ENCODE measurements around the gene ATG9B. TPM values are rescaled to one million over a fixed set of nuclear protein-coding genes. Genes with fewer than 3 reads are reported as not detected.

The ATG9B gene
- total and polyA plus RNA-seq, 9 of the 15 experiments (the other 6 are each of a cell fraction or from before 2014, with no cell fraction given) = 0.29 to 8.0 (median 2.1) TPM

DNA sequence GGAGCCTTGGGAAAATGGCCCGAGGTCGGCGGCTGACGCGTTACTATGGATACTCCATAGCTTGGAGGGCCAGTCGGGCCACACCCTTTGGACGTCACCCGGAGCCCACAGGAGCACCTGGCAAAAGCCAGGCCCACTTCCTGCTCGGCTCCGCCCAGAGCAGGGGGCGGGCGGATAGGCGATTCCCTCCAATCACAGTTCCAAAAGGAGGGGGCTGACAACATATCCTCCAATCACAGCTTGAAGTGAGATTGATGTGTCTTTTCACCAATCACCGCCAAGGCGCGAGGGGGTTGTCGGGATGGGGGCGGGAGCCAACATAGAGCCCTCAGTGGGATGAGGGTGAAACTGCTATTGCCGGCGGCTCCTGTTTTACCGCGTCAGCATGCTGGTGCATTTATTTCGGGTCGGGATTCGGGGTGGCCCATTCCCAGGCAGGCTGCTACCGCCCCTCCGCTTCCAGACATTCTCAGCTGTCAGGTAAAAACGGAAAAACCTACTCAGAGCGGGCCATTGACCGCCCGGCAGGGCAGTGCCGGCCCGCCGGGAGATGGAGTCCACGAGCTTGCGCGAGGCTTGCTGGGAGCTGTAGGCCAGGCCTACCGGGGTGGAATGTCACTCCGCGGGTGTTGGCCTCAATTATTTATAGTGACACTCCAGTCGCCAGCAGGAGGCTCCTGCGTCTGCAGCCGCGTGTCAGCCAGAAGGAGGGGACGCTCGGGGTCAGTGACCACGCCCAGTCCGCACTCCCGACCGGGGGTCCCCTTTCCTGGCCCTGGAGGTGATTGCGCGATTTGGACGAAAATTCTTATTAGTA lies 4.0 kb upstream of the ATG9B start, which contains the start of gene ABCB8 (continued):
- TF ChIP-seq FOXK2 (conservative IDR thresholded peaks at IDR 0.05 in 1 of 2, IDR thresholded peaks at IDR 0.05 in 1 of 2; ENCODE audit: low read depth in 2 of 2) (peak; percentile 54 to 82), RBM25 (IDR thresholded peaks at IDR 0.05; ENCODE audit: low read depth, low read length, severe bottlenecking) (peak; percentile 98), ZNF57 (CRISPR knock-in tag; IDR thresholded peaks at IDR 0.05) (0 out of 2 replicates have a peak, but pooled peaks have one; percentile 16), YY1 (IDR thresholded peaks at IDR 0.05; ENCODE audit: borderline replicate concordance in 1 of 3, control insufficient read depth in 1 of 3, extremely low read depth in 1 of 3, insufficient read depth in 3 of 3, insufficient read length in 1 of 3, insufficient replicate concordance in 2 of 3, low read depth in 1 of 3, low read length in 2 of 3) (peak; percentile 22 to 90 (median 82)), KAT7 (CRISPR knock-in tag; IDR thresholded peaks at IDR 0.05; ENCODE audit: borderline replicate concordance) (peak; percentile 97; the same call in 1 of the 2 replicates), RCOR1 (IDR thresholded peaks at IDR 0.05; ENCODE audit: borderline replicate concordance in 1 of 2, low read depth in 2 of 2, low read length in 2 of 2) (peak in 1 of 2 experiments; percentile 74; a peak in 3 of 4 replicates), DMBX1 (CRISPR knock-in tag; IDR thresholded peaks at IDR 0.05; ENCODE audit: borderline replicate concordance) (peak; percentile 60; the same call in 1 of the 2 replicates), ZNF780A (CRISPR knock-in tag; IDR thresholded peaks at IDR 0.05) (no peak), ATF7 (IDR thresholded peaks at IDR 0.05) (peak; percentile 90), ZNF23 (CRISPR knock-in tag; IDR thresholded peaks at IDR 0.05) (no peak), XRCC4 (IDR thresholded peaks at IDR 0.05; ENCODE audit: extremely low read depth, insufficient read depth, insufficient read length) (no peak), ZNF717 (CRISPR knock-in tag; IDR thresholded peaks at IDR 0.05) (no peak), ZSCAN32 (CRISPR knock-in tag; IDR thresholded peaks at IDR 0.05) (no peak), C11orf30 (IDR thresholded peaks at IDR 0.05; ENCODE audit: low read depth) (peak; percentile 100), TAF7 (tag; IDR thresholded peaks at IDR 0.05) (peak; percentile 16; the same call in 1 of the 2 replicates), ZNF668 (CRISPR knock-in tag; IDR thresholded peaks at IDR 0.05) (no peak)
- TF ChIP-seq, protein P1, sequence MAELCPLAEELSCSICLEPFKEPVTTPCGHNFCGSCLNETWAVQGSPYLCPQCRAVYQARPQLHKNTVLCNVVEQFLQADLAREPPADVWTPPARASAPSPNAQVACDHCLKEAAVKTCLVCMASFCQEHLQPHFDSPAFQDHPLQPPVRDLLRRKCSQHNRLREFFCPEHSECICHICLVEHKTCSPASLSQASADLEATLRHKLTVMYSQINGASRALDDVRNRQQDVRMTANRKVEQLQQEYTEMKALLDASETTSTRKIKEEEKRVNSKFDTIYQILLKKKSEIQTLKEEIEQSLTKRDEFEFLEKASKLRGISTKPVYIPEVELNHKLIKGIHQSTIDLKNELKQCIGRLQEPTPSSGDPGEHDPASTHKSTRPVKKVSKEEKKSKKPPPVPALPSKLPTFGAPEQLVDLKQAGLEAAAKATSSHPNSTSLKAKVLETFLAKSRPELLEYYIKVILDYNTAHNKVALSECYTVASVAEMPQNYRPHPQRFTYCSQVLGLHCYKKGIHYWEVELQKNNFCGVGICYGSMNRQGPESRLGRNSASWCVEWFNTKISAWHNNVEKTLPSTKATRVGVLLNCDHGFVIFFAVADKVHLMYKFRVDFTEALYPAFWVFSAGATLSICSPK (IDR thresholded peaks at IDR 0.05; ENCODE audit: borderline replicate concordance) = no peak
- TF ChIP-seq, protein P2, sequence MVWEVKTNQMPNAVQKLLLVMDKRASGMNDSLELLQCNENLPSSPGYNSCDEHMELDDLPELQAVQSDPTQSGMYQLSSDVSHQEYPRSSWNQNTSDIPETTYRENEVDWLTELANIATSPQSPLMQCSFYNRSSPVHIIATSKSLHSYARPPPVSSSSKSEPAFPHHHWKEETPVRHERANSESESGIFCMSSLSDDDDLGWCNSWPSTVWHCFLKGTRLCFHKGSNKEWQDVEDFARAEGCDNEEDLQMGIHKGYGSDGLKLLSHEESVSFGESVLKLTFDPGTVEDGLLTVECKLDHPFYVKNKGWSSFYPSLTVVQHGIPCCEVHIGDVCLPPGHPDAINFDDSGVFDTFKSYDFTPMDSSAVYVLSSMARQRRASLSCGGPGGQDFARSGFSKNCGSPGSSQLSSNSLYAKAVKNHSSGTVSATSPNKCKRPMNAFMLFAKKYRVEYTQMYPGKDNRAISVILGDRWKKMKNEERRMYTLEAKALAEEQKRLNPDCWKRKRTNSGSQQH (CRISPR knock-in tag; IDR thresholded peaks at IDR 0.05) = peak; percentile 83; the same call in 1 of the 2 replicates
- TF ChIP-seq, protein P3, sequence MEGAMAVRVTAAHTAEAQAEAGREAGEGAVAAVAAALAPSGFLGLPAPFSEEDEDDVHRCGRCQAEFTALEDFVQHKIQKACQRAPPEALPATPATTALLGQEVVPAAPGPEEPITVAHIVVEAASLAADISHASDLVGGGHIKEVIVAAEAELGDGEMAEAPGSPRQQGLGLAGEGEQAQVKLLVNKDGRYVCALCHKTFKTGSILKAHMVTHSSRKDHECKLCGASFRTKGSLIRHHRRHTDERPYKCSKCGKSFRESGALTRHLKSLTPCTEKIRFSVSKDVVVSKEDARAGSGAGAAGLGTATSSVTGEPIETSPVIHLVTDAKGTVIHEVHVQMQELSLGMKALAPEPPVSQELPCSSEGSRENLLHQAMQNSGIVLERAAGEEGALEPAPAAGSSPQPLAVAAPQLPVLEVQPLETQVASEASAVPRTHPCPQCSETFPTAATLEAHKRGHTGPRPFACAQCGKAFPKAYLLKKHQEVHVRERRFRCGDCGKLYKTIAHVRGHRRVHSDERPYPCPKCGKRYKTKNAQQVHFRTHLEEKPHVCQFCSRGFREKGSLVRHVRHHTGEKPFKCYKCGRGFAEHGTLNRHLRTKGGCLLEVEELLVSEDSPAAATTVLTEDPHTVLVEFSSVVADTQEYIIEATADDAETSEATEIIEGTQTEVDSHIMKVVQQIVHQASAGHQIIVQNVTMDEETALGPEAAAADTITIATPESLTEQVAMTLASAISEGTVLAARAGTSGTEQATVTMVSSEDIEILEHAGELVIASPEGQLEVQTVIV (CRISPR knock-in tag; IDR thresholded peaks at IDR 0.05; ENCODE audit: borderline replicate concordance) = no peak
- TF ChIP-seq, protein P4, sequence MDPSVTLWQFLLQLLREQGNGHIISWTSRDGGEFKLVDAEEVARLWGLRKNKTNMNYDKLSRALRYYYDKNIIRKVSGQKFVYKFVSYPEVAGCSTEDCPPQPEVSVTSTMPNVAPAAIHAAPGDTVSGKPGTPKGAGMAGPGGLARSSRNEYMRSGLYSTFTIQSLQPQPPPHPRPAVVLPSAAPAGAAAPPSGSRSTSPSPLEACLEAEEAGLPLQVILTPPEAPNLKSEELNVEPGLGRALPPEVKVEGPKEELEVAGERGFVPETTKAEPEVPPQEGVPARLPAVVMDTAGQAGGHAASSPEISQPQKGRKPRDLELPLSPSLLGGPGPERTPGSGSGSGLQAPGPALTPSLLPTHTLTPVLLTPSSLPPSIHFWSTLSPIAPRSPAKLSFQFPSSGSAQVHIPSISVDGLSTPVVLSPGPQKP (CRISPR knock-in tag; IDR thresholded peaks at IDR 0.05) = no peak
